T-helper 2 cell treated with Interferon-gamma antibody and Interleukin-4, amounts not matched to agents 5 μg/mL and 100 μg/mL, for 36 hours (primary cell): ENCODE measurements around the gene GSTP1.
A peak's percentile ranks its signal among the peaks of the same experiment; 100 is the strongest.
"Not testable (repeated sequence)": the region's sequence is repeated elsewhere in the genome, so short reads cannot be mapped to it uniquely, and the experiment has no call there.

ENCODE experiments used
- DNase-seq: peaks from one replicate; pipeline ENCODE4 v3.0.0; 2021; ENCODE audit warnings: low spot score
- H3K27ac Mint-ChIP-seq: one replicate; pipeline ENCODE4 v1.8.0; 2021; ENCODE audit warnings: mild to moderate bottlenecking, mixed read lengths
- H3K27me3 Mint-ChIP-seq: one replicate; pipeline ENCODE4 v1.8.0; 2021; ENCODE audit warnings: low read depth, mixed read lengths
- H3K36me3 Mint-ChIP-seq: one replicate; pipeline ENCODE4 v1.8.0; 2021; ENCODE audit warnings: low read depth, mixed read lengths
- H3K4me1 Mint-ChIP-seq: one replicate; pipeline ENCODE4 v1.8.0; 2021; ENCODE audit warnings: low read depth, mixed read lengths
- H3K4me3 Mint-ChIP-seq: one replicate; pipeline ENCODE4 v1.8.0; 2022; ENCODE audit warnings: mild to moderate bottlenecking, moderate library complexity, mixed read lengths
- H3K9me3 Mint-ChIP-seq: one replicate; pipeline ENCODE4 v1.8.0; 2021; ENCODE audit warnings: mixed read lengths

GSTP1 gene

GRCh38 chr11:67583247-67584204 lies at the start of gene GSTP1:
GSTP1 (plus strand) TSS chr11:67583812; CDS start chr11:67583844, 32 bp downstream.
- Mint-ChIP-seq H3K36me3 (peaks cover 23% of the 10 kb centered on the region), H3K27ac (peak within 1 kb of the TSS; percentile 94), H3K4me3 (peak within 1 kb of the TSS; percentile 96), H3K27me3 (peaks cover 20% of the 10 kb centered on the region), H3K4me1 (peaks cover 36% of the 10 kb centered on the region), H3K9me3 (no peaks in the 10 kb centered on the region)
- DNase-seq, result peak; percentile 83

GRCh38 chr11:67534070-67534679 lies 49.4 kb upstream of the GSTP1 start:
- H3K4me1 Mint-ChIP-seq, result no peaks in the 10 kb centered on the region
- no peaks in the 10 kb centered on the region for H3K36me3 Mint-ChIP-seq
- H3K9me3 Mint-ChIP-seq, result peaks cover 15% of the 10 kb centered on the region
- no peak overlapping the region for H3K4me3 Mint-ChIP-seq
- no peaks in the 10 kb centered on the region for H3K27me3 Mint-ChIP-seq
- DNase-seq, result no peak
- H3K27ac Mint-ChIP-seq, result no peak overlapping the region

GRCh38 chr11:67535561-67535960 lies 48.1 kb upstream of the GSTP1 start:
- no peak overlapping the region for H3K27ac Mint-ChIP-seq
- peaks cover 15% of the 10 kb centered on the region for H3K9me3 Mint-ChIP-seq
- no peak for DNase-seq
- H3K36me3 Mint-ChIP-seq, result no peaks in the 10 kb centered on the region
- H3K4me3 Mint-ChIP-seq, result no peak overlapping the region
- H3K27me3 Mint-ChIP-seq, result no peaks in the 10 kb centered on the region
- no peaks in the 10 kb centered on the region for H3K4me1 Mint-ChIP-seq

GRCh38 chr11:67538306-67538705 lies 45.3 kb upstream of the GSTP1 start:
- H3K4me1 Mint-ChIP-seq, result no peaks in the 10 kb centered on the region
- H3K4me3 Mint-ChIP-seq, result no peak overlapping the region
- H3K36me3 Mint-ChIP-seq, result no peaks in the 10 kb centered on the region
- H3K9me3 Mint-ChIP-seq, result peaks cover 11% of the 10 kb centered on the region
- no peak for DNase-seq
- H3K27me3 Mint-ChIP-seq, result no peaks in the 10 kb centered on the region
- no peak overlapping the region for H3K27ac Mint-ChIP-seq

- no peak for DNase-seq
- no peak overlapping the region for H3K4me3 Mint-ChIP-seq
- no peaks in the 10 kb centered on the region for H3K27me3 Mint-ChIP-seq
- no peaks in the 10 kb centered on the region for H3K36me3 Mint-ChIP-seq
- no peak overlapping the region for H3K27ac Mint-ChIP-seq
- H3K9me3 Mint-ChIP-seq, result peaks cover 7% of the 10 kb centered on the region
- H3K4me1 Mint-ChIP-seq, result no peaks in the 10 kb centered on the region
Observed at GRCh38 chr11:67538823-67539505, 44.6 kb upstream of the GSTP1 start.

GRCh38 chr11:67539550-67539949 lies 44.1 kb upstream of the GSTP1 start:
- Mint-ChIP-seq H3K4me1 (no peaks in the 10 kb centered on the region), H3K27me3 (no peaks in the 10 kb centered on the region), H3K36me3 (no peaks in the 10 kb centered on the region), H3K27ac (no peak overlapping the region), H3K4me3 (no peak overlapping the region), H3K9me3 (peaks cover under 1% of the 10 kb centered on the region)
- no peak for DNase-seq

- no peak overlapping the region for H3K27ac Mint-ChIP-seq
- H3K4me3 Mint-ChIP-seq, result no peak overlapping the region
- no peaks in the 10 kb centered on the region for H3K4me1 Mint-ChIP-seq
- H3K9me3 Mint-ChIP-seq, result no peaks in the 10 kb centered on the region
- DNase-seq, result no peak
- no peaks in the 10 kb centered on the region for H3K27me3 Mint-ChIP-seq
- no peaks in the 10 kb centered on the region for H3K36me3 Mint-ChIP-seq
Observed at GRCh38 chr11:67541198-67541597, 42.4 kb upstream of the GSTP1 start.

- Mint-ChIP-seq H3K4me3 (no peak overlapping the region), H3K27ac (no peak overlapping the region), H3K27me3 (peaks cover 2% of the 10 kb centered on the region), H3K4me1 (peaks cover 2% of the 10 kb centered on the region), H3K9me3 (no peaks in the 10 kb centered on the region), H3K36me3 (no peaks in the 10 kb centered on the region)
- no peak for DNase-seq
Observed at GRCh38 chr11:67542169-67542568, 41.4 kb upstream of the GSTP1 start.

GRCh38 chr11:67542971-67543370 lies 40.6 kb upstream of the GSTP1 start:
- H3K9me3 Mint-ChIP-seq, result no peaks in the 10 kb centered on the region
- peaks cover 2% of the 10 kb centered on the region for H3K27me3 Mint-ChIP-seq
- no peaks in the 10 kb centered on the region for H3K36me3 Mint-ChIP-seq
- H3K4me1 Mint-ChIP-seq, result peaks cover 2% of the 10 kb centered on the region
- no peak overlapping the region for H3K27ac Mint-ChIP-seq
- DNase-seq, result no peak
- H3K4me3 Mint-ChIP-seq, result no peak overlapping the region

GRCh38 chr11:67543585-67543984 lies 40.0 kb upstream of the GSTP1 start:
- Mint-ChIP-seq H3K27ac (no peak overlapping the region), H3K27me3 (peaks cover 2% of the 10 kb centered on the region), H3K4me1 (peaks cover 2% of the 10 kb centered on the region), H3K9me3 (no peaks in the 10 kb centered on the region), H3K4me3 (no peak overlapping the region), H3K36me3 (no peaks in the 10 kb centered on the region)
- DNase-seq, result no peak

- Mint-ChIP-seq H3K9me3 (no peaks in the 10 kb centered on the region), H3K36me3 (no peaks in the 10 kb centered on the region), H3K27me3 (peaks cover 2% of the 10 kb centered on the region), H3K27ac (no peak overlapping the region), H3K4me1 (peaks cover 2% of the 10 kb centered on the region), H3K4me3 (no peak overlapping the region)
- no peak for DNase-seq
Observed at GRCh38 chr11:67544616-67545242, 38.9 kb upstream of the GSTP1 start.

GRCh38 chr11:67545280-67545679 lies 38.3 kb upstream of the GSTP1 start:
- no peak for DNase-seq
- peaks cover 2% of the 10 kb centered on the region for H3K4me1 Mint-ChIP-seq
- H3K9me3 Mint-ChIP-seq, result no peaks in the 10 kb centered on the region
- H3K4me3 Mint-ChIP-seq, result no peak overlapping the region
- H3K36me3 Mint-ChIP-seq, result no peaks in the 10 kb centered on the region
- H3K27ac Mint-ChIP-seq, result no peak overlapping the region
- peaks cover 5% of the 10 kb centered on the region for H3K27me3 Mint-ChIP-seq

- peaks cover 22% of the 10 kb centered on the region for H3K27me3 Mint-ChIP-seq
- H3K9me3 Mint-ChIP-seq, H3K4me1 Mint-ChIP-seq, H3K4me3 Mint-ChIP-seq, H3K36me3 Mint-ChIP-seq, DNase-seq, H3K27ac Mint-ChIP-seq: not testable (repeated sequence)
Observed at GRCh38 chr11:67548112-67548511, 35.5 kb upstream of the GSTP1 start.
